Type B pancreatic cell (in vitro differentiated cells): ENCODE results near the gene PRKCQ. TPM values are rescaled to one million over a fixed set of nuclear protein-coding genes. Genes with fewer than 3 reads are reported as not detected.

ENCODE experiments used
- DNase-seq: peaks from one replicate; pipeline ENCODE4 v3.0.0; 2021; ENCODE audit warnings: mixed read lengths; ENCODE audit not compliant: unreplicated experiment; ENCODE audit errors: extremely low spot score
- H3K27ac Mint-ChIP-seq: 2 replicates; pipeline ENCODE4 v1.8.0; 2021; ENCODE audit warnings: mild to moderate bottlenecking, mixed read lengths
- H3K27me3 Mint-ChIP-seq: 2 replicates; pipeline ENCODE4 v1.8.0; 2021; ENCODE audit warnings: mixed read lengths
- H3K36me3 Mint-ChIP-seq: 2 replicates; pipeline ENCODE4 v1.8.0; 2021; ENCODE audit warnings: mixed read lengths
- H3K4me1 Mint-ChIP-seq: one replicate; pipeline ENCODE4 v1.8.0; 2021; ENCODE audit warnings: mixed read lengths; ENCODE audit not compliant: unreplicated experiment
- H3K4me3 Mint-ChIP-seq: 2 replicates; pipeline ENCODE4 v1.8.0; 2021; ENCODE audit warnings: mild to moderate bottlenecking, mixed read lengths
- H3K9me3 Mint-ChIP-seq: 2 replicates; pipeline ENCODE4 v1.8.0; 2021; ENCODE audit warnings: mixed read lengths
- CTCF ChIP-seq: fragments of 200-600 bp; sonication (generic); conservative IDR thresholded peaks from 2 replicates; pipeline ENCODE4 v1.5.0; 2021; ENCODE audit warnings: antibody characterized with exemption, mild to moderate bottlenecking
- total RNA-seq: library from RNA; stranded (reverse); gene quantifications from 2 replicates; pipeline ENCODE4 v1.2.1, GENCODE V29; 2021; ENCODE audit warnings: low replicate concordance

PRKCQ gene
- total RNA-seq, 1 donor from 2014 or later = 2.0 TPM

- peaks cover 23% of the 10 kb centered on the region for H3K9me3 Mint-ChIP-seq
- no peak overlapping the region for H3K4me3 Mint-ChIP-seq
- DNase-seq = no peak
- TF ChIP-seq CTCF = no peak
- H3K36me3 Mint-ChIP-seq = peaks cover 4% of the 10 kb centered on the region
- peaks cover 12% of the 10 kb centered on the region for H3K27me3 Mint-ChIP-seq
- no peaks in the 10 kb centered on the region for H3K4me1 Mint-ChIP-seq
- no peak overlapping the region for H3K27ac Mint-ChIP-seq
Measured at GRCh38 chr10:6390213-6390845, 189.7 kb downstream of the PRKCQ start.

- Mint-ChIP-seq H3K36me3 (peaks cover 4% of the 10 kb centered on the region), H3K27me3 (peaks cover 12% of the 10 kb centered on the region), H3K9me3 (peaks cover 23% of the 10 kb centered on the region), H3K4me1 (no peaks in the 10 kb centered on the region), H3K4me3 (no peak overlapping the region), H3K27ac (no peak overlapping the region)
- DNase-seq = no peak
- TF ChIP-seq CTCF = no peak
Measured at GRCh38 chr10:6388261-6388893, 191.7 kb downstream of the PRKCQ start.

GRCh38 chr10:6386960-6387359 is 193.1 kb downstream of the PRKCQ start:
- H3K4me3 Mint-ChIP-seq = no peak overlapping the region
- H3K27ac Mint-ChIP-seq = no peak overlapping the region
- peaks cover 12% of the 10 kb centered on the region for H3K27me3 Mint-ChIP-seq
- DNase-seq = no peak
- H3K4me1 Mint-ChIP-seq = no peaks in the 10 kb centered on the region
- H3K36me3 Mint-ChIP-seq = peaks cover 4% of the 10 kb centered on the region
- H3K9me3 Mint-ChIP-seq = peaks cover 23% of the 10 kb centered on the region
- no peak for TF ChIP-seq CTCF

- H3K4me1 Mint-ChIP-seq = no peaks in the 10 kb centered on the region
- H3K36me3 Mint-ChIP-seq = peaks cover 4% of the 10 kb centered on the region
- H3K4me3 Mint-ChIP-seq = no peak overlapping the region
- H3K27me3 Mint-ChIP-seq = peaks cover 12% of the 10 kb centered on the region
- no peak for DNase-seq
- H3K9me3 Mint-ChIP-seq = peaks cover 17% of the 10 kb centered on the region
- no peak for TF ChIP-seq CTCF
- no peak overlapping the region for H3K27ac Mint-ChIP-seq
Measured at GRCh38 chr10:6386346-6386745, 193.7 kb downstream of the PRKCQ start.

- peaks cover 4% of the 10 kb centered on the region for H3K36me3 Mint-ChIP-seq
- no peak overlapping the region for H3K4me3 Mint-ChIP-seq
- peaks cover 16% of the 10 kb centered on the region for H3K9me3 Mint-ChIP-seq
- no peak for TF ChIP-seq CTCF
- no peaks in the 10 kb centered on the region for H3K4me1 Mint-ChIP-seq
- H3K27ac Mint-ChIP-seq = no peak overlapping the region
- no peak for DNase-seq
- H3K27me3 Mint-ChIP-seq = peaks cover 8% of the 10 kb centered on the region
Measured at GRCh38 chr10:6385665-6386064, 194.4 kb downstream of the PRKCQ start.
